ENCODE data around the gene PRXL2B.
"Not testable (repeated sequence)": the region's sequence is repeated elsewhere in the genome, so short reads cannot be mapped to it uniquely, and the experiment has no call there.

The PRXL2B gene

GRCh38 chr1:2550309-2550861 lies 36.2 kb upstream of the PRXL2B start:
- not testable (repeated sequence) for DNase-seq

- not testable (repeated sequence) for DNase-seq
Observed at GRCh38 chr1:2551544-2551943, 35.0 kb upstream of the PRXL2B start.

GRCh38 chr1:2552189-2552588 lies 34.4 kb upstream of the PRXL2B start:
- DNase-seq = no peak

- not testable (repeated sequence) for DNase-seq
Observed at GRCh38 chr1:2553076-2553475, 33.5 kb upstream of the PRXL2B start.

GRCh38 chr1:2553871-2554620 lies 32.5 kb upstream of the PRXL2B start:
- no peak for DNase-seq

DNA sequence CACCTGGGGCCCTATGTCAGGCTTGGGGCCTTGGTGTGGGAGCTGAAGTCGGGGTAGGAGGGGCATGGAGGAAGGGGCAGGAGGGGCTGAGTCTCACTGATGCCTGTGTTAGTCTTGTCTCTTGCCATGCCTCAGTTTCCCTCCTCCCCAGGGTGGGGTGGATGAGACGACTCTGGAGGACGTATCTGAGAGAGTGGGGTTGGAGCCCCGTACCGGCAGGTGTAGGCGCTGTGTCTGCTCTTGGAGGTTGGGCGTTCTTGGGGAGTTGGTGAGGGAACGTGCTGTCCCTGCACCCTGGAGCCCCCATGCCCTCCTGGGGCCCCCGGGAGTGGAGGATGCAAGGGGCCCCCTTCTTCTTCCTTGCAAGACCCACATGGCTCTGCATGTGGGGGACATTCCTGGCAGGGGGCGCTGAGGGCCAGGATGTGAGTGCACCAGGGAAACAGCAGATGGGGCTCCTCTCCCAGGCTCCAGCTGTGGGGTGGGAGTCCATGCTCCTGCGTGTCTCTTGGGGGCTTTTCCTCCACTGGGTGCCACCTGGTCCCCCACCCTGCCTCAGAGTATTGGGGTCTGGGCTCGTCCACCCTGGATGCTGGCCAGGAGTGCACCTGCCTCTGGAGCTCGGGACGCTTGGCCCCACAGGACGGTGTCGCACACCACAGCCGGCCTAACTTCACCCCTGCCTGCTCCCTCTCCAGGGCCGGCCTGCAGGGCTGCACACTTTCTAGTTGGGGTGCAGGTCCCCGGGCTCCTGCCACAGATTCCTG lies 31.8 kb upstream of the PRXL2B start:
- DNase-seq = no peak

- no peak for DNase-seq
Observed at GRCh38 chr1:2555634-2556276, 30.8 kb upstream of the PRXL2B start.

DNA sequence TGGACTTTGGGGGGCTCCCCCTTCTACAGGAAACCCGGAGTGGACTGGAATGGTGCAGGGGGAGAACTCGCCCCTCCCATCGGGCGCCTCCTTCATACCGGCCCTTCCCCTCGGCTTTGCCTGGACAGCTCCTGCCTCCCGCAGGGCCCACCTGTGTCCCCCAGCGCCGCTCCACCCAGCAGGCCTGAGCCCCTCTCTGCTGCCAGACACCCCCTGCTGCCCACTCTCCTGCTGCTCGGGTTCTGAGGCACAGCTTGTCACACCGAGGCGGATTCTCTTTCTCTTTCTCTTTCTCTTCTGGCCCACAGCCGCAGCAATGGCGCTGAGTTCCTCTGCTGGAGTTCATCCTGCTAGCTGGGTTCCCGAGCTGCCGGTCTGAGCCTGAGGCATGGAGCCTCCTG lies 30.3 kb upstream of the PRXL2B start, which contains the start of gene TNFRSF14:
TNFRSF14 (plus strand) TSS at position 95 of the 401 bp plus-strand sequence; CDS start at position 389, 294 bp downstream.
- peak; percentile 44 for DNase-seq

DNA sequence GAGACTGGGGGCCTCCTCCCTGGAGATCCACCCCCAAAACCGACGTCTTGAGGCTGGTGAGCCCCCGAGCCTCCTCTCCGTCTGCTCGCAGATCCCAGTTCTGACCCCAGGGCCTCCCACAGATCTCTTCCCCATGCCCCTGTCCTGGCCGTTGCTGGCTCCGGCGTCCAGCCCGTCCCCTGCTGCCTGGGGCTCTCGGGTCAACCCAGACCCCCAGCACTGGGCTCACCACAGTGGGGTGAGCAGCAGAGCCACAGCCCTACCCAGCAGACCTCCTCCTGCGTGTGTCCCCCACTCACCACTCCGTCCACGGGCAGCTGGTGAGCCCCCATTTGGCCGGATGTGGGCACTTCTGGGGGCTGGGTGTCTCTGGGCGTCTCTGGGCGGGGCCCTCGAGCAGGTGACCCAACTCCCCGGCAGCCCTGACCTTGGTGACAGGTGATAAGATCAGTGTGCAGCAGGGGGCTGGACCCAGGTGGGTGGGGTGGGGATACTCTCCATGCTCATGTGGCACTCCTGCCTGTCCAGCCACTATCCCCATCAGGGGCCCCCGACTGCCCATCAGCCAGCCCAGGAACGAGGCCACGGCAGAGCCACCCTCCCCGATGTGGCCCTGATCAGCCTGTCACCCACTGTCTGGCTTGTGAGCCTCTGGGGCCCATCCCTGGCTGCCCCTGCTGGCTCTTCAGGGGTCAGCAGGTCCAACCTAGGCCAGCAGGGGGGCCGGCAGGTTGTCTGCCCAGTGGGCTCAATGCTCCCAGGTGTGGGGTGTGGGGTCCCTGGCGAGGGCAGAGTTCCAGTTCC lies 29.7 kb upstream of the PRXL2B start:
- DNase-seq = no peak

GRCh38 chr1:2557482-2558400 lies 28.8 kb upstream of the PRXL2B start:
- no peak for DNase-seq

DNA sequence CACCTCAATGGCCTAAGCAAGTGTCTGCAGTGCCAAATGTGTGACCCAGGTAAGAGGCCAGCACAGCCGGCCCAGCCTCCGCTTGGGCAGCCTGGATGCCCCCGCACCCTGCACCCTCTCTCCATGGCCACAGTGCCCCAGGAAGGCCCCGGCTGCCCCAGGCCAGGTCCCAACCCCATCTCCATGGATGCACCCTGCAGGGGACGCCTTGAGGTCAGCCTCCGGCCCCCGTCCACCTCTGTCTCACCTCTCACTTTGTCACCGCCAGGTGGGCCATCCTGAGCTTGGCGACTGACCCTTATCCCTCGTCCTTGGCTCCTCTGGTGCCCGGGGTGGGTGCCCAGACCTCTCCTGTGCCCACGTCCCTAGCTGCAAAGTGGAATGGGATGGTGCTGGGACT lies 28.2 kb upstream of the PRXL2B start:
- DNase-seq = no peak

DNA sequence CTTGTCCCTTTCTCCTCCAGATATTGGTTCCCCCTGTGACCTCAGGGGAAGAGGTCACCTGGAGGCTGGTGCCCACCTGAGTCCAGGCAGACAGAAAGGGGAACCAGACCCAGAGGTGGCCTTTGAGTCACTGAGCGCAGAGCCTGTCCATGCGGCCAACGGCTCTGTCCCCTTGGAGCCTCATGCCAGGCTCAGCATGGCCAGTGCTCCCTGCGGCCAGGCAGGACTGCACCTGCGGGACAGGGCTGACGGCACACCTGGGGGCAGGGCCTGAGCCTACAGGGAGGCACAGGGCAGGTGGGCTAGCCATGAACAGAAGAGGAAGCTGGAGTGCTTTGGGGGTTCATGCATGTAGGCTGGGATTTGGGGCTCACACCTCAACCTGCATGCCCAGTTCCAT lies 27.7 kb upstream of the PRXL2B start:
- no peak for DNase-seq

- no peak for DNase-seq
Observed at GRCh38 chr1:2559509-2560298, 26.9 kb upstream of the PRXL2B start.

DNA sequence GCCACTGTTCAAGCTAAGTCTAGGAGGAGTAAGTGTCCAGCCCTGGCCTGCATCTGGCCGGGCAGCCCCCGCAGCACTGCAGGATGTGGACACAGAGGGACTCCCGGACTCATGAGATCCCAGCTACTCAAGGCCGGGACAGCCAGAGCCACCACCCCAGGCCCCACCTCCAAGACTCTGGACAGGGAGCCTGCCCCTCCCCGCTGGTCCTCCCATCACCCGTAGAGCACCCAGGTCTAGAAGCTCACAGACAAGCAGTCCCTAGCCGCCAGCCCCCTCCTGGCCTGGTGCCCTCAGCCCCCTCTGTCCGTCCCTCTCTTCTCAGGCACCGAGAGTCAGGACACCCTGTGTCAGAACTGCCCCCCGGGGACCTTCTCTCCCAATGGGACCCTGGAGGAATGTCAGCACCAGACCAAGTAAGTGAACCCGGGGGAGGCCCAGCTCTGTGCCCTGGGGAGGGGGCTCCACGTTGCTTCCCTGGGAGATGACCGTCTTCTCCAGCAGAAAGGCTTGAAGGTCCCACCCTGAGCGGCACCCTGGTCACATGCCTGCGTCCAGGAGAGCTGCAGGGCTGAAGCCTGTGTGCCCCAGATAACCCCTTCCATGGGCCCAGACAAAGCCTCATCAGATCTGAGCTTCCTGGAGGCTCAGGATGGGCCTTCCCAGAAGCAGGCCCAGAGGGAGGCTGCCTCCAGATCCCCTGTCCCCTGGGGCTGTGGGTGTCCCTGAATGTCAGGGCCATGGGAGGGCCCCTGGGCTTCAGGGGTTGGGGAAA lies 26.1 kb upstream of the PRXL2B start:
- DNase-seq = no peak

DNA sequence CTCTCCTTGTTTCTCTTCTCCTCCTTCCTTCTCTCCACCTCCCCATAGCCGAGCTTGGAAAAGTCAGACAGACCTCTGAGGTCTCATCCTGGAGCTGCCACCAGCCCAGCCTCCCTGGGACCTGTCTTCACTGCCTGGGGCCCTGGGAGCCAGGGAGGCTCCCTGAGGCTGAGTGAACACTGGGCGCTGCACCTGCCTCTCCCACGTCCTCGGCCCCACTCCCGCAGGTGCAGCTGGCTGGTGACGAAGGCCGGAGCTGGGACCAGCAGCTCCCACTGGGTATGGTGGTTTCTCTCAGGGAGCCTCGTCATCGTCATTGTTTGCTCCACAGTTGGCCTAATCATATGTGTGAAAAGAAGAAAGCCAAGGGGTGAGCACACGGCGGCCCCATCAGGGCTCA lies 25.1 kb upstream of the PRXL2B start:
- no peak for DNase-seq

DNA sequence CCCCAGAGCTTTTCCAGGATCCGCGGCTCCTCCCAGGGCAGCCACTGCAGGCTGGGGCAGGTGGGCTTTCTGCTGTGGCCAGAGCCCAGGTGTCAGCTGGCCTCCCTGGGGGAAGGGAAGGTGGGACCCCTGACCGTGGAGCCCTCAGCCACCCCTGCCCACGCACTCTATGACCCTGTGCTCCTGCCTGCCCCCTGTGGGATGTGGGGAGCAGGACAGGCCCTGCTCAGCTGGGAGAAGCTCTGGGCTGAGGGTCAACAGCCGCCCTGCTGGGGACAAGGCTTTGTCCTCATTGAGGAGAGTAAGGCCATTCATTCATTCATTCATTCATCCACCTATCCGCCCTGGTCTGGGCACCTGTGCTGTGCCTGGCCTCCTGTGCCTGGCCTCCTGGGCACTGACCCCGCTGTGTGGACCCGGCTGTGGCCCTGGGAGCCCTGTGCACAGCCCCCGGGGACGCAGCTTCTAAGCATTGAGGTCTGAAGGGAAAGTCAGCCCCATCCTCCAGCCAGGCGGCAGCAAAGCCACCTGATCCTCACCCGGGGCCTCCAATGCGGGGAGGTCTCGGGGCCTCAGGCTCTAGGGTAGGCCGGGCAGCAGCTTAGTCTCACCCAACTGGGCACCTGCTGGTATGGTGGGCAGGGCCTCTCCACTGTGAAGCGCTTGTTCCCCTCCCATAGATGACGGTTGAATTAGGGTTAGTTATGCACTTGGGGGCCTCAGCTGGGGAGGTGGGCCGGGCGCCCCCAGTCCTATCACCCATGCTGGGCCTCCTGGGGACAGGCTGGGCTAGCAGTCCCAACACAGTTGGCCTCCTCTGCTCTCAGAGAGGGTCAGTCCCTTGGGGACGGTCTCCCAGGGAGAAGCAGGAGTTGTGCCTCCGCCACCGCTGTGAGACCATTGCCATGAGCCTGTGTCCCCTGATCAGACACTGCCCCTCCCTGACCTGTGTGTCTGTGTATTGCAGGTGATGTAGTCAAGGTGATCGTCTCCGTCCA lies 24.4 kb upstream of the PRXL2B start:
- no peak for DNase-seq

DNA sequence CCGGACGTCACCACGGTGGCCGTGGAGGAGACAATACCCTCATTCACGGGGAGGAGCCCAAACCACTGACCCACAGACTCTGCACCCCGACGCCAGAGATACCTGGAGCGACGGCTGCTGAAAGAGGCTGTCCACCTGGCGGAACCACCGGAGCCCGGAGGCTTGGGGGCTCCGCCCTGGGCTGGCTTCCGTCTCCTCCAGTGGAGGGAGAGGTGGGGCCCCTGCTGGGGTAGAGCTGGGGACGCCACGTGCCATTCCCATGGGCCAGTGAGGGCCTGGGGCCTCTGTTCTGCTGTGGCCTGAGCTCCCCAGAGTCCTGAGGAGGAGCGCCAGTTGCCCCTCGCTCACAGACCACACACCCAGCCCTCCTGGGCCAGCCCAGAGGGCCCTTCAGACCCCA lies 23.4 kb upstream of the PRXL2B start:
- no peak for DNase-seq

All from fibroblast of skin of scalp (primary cell).